ENCODE measurements around the gene GABRG3.

- TF ChIP-seq CTCF (IDR thresholded peaks at IDR 0.05), result no peak
- no peak for TF ChIP-seq POLR2A (IDR thresholded peaks at IDR 0.05; ENCODE audit: low read depth)
- no peak for TF ChIP-seq POLR2AphosphoS5 (IDR thresholded peaks at IDR 0.05)
Measured at GRCh38 chr15:27058939-27059338, 88.0 kb downstream of the GABRG3 start.
